GM19397 (cell line): ENCODE results near the gene MGLL.

Experiments
- ATAC-seq: cut with Tn5 transposase; IDR thresholded peaks from one replicate; pipeline ENCODE4 v1.9.1; 2021; ENCODE audit warnings: mild to moderate bottlenecking, moderate library complexity; ENCODE audit not compliant: unreplicated experiment

The MGLL gene

GRCh38 chr3:127640042-127640355, 182.3 kb downstream of the MGLL start:
- no peak for ATAC-seq

- ATAC-seq: no peak
These were observed 182.9 kb downstream of the MGLL start for GRCh38 chr3:127639173-127640041.
